AG04449 (cell line): ENCODE results near the gene TSPAN33.

Experiments
- CTCF ChIA-PET: fragments of 350-600 bp; formaldehyde crosslinking; extraction: SDS; loops from one replicate; lab custom pipeline; 2021; ENCODE audit warnings: antibody characterized with exemption; lab: Yijun Ruan, JAX
- POLR2A ChIA-PET: fragments of 400-600, 350-600 bp; formaldehyde crosslinking; extraction: SDS; loops from one replicate; lab custom pipeline; 2020; ENCODE audit warnings: antibody characterized with exemption, inconsistent platforms; lab: Yijun Ruan, JAX
- DNase-seq: peaks from one replicate; pipeline ENCODE4 v3.0.0-alpha.2; 2010; ENCODE audit warnings: low read depth, low spot score
- H3K4me3 ChIP-seq: 2 replicates; pipeline ENCODE4 v1.5.1; 2011; ENCODE audit warnings: low read depth, mild to moderate bottlenecking, control low read depth, low read length
- TF ChIP-seq, protein P1 (sequence below): IDR thresholded peaks from one replicate; pipeline ENCODE4 v1.5.1; 2011; ENCODE audit warnings: mild to moderate bottlenecking, moderate library complexity, low read length, control low read depth, inconsistent platforms; ENCODE audit not compliant: insufficient read depth; ENCODE audit errors: missing control alignments

The TSPAN33 gene

DNA sequence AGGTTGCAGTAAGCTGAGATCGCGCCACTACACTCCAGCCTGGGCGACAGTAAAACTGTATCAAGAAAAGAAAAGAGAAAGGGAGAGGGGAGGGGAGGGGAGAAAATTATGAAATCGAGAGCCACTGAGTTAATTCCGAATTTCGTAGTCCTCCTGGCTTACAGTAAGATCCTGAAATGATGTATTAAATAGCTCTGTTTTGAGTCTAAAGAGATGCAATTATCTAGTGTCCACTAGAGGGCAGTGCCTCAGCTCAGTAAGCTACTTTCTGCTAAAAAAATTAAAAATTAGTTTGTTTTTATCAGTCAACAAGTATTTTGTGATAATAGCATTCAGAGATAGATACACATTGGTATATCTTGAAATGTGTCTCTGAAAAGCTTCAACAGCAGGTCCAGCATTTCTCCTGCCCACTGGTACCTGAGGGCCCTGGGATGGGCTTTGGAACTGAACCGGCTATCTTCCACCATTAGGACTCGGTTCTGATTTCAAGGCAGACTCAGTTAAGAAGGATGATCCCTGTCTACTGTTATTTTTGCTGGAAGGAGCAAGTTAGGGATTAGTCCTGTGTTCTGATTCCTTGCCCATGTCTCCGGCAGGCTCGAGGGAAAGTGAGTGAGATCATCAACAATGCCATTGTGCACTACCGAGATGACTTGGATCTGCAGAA is 19.5 kb downstream of the TSPAN33 start:
- H3K4me3 ChIP-seq: no peak overlapping the region
- peak; percentile 14 for DNase-seq
- CTCF ChIA-PET: interaction anchor here (0.6 to 10.0 kb wide), 50 partner anchors 9 to 482 kb away, joined by 3 to 297 read pairs (median 5); partner anchors contain the start of genes AHCYL2, SMO and TSPAN33
- POLR2A ChIA-PET: interaction anchor here (1.0 kb wide), 1 partner anchor 25 kb away, joined by 3 read pairs; the partner anchor contains the start of gene SMO
- TF ChIP-seq, protein P1, sequence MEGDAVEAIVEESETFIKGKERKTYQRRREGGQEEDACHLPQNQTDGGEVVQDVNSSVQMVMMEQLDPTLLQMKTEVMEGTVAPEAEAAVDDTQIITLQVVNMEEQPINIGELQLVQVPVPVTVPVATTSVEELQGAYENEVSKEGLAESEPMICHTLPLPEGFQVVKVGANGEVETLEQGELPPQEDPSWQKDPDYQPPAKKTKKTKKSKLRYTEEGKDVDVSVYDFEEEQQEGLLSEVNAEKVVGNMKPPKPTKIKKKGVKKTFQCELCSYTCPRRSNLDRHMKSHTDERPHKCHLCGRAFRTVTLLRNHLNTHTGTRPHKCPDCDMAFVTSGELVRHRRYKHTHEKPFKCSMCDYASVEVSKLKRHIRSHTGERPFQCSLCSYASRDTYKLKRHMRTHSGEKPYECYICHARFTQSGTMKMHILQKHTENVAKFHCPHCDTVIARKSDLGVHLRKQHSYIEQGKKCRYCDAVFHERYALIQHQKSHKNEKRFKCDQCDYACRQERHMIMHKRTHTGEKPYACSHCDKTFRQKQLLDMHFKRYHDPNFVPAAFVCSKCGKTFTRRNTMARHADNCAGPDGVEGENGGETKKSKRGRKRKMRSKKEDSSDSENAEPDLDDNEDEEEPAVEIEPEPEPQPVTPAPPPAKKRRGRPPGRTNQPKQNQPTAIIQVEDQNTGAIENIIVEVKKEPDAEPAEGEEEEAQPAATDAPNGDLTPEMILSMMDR: peak; percentile 59

DNA sequence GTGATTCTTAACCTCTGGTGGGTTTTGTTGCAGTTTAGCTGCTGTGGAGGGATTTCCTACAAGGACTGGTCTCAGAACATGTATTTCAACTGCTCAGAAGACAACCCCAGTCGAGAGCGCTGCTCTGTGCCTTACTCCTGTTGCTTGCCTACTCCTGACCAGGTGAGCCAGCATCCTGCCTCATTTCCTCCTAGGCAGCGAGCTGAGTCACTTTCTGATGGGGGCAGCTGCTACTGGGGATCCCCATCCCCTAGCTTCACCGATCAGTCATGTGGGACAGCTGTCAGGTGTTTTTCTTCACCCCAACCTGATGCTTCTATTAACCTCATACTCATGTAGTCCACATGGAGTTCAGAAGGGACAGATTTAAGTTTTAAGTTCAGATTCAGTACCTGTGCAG is 22.2 kb downstream of the TSPAN33 start:
- CTCF ChIA-PET: interaction anchor here (1.5 to 10.0 kb wide), 7 partner anchors 10 to 51 kb away, joined by 3 to 297 read pairs (median 9); partner anchors contain the start of gene SMO

DNA sequence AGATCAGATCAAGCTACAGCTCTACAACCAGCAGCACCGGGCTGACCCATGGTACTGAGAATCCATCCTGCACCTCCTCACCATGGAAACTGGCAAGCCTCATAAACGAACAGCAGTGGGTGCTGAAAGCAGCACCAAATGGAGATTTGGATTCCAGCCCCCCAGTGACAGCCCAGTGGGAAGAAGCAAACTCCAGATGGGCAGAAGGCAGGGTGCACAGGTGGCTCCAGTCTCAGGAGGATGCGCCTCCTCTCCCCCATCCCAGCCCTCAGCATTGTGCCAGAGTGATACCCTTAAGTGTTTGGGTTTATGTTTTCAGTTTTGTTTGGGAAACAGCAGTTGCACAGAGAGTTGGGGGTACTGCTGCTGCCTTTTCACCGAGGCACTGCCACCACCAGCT is 23.3 kb downstream of the TSPAN33 start:
- POLR2A ChIA-PET: no interaction called here
- no peak overlapping the region for H3K4me3 ChIP-seq
- DNase-seq: no peak
- TF ChIP-seq, protein P1: no peak
- CTCF ChIA-PET: interaction anchor here (1.1 to 10.0 kb wide), 9 partner anchors 7 to 79 kb away, joined by 3 to 297 read pairs (median 7); partner anchors contain the start of gene SMO

More for the DNA sequence above, 22.2 kb downstream of the TSPAN33 start:
- no peak for DNase-seq
- no peak overlapping the region for H3K4me3 ChIP-seq
- POLR2A ChIA-PET: no interaction called here
- TF ChIP-seq, protein P1: no peak

DNA sequence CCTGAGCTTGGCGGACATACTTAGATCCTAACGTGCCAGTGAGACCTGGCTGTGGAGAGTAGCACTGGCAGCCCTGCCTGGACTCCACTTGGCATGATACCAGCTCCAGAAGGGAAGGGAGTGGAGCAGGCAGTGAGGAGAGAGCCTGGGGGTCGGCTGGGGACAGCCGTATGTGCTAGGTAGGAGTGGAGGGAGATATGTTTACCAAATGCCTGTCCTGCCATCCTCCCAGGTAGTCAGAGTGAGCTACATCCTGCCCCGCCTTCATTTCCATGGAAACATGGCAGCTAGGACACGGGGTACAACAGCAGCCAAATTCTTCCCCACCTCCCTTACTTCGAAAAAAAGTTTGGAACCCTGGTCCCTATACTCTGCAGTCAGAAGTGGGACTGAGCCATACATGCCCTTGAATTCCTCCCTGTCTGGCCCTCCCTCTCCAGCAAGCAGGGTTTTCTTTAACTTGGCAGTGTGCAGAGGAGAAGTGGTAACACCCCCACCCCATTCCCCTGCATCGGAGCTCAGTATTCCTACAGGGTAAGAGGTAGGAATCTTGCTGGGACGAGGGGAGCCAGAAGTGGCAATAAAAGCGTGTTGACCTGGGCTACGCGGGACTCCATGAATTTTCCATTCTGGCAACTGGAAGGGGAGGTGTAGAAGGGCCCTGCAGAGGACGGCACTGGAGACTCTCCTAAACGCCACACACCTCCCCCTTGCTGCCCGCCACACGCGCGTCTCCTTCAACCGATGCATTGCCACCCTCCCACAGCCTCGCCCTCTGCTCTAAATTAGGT is 23.9 kb downstream of the TSPAN33 start:
- ChIA-PET POLR2A (no interaction called here), CTCF (interaction anchor here (1.1 to 10.0 kb wide), 11 partner anchors 8 to 79 kb away, joined by 3 to 297 read pairs (median 7); partner anchors contain the start of gene SMO)
- no peak for DNase-seq
- TF ChIP-seq, protein P1: no peak
- H3K4me3 ChIP-seq: peak overlapping the region; percentile 55

DNA sequence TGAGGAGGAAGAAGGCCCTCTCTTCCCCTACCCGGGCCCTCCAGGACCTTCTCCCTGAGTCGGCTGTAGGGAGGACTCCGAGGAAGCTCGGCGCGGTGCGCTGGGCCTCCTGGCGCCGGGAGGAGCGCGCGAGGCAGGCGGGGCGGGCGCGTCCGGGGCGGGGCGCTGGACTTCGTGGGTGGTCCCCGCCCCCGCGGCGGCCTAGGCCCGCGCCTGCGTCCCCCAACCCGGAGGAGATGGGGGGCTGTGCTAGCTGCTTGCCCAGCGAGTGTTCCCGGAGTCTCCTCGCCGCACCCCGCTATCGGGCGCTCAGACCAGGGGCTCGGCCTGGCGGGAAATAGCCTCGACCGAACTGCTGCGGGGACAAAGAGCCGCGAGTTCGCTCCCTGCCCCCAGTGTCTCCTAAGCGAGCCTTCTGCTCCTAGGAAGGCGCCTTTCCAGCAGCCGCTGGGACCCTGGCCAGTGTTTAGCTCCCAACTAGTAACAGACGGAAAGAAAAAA is 24.7 kb downstream of the TSPAN33 start:
- TF ChIP-seq, protein P1: no peak
- H3K4me3 ChIP-seq: peak overlapping the region; percentile 55
- ChIA-PET CTCF (interaction anchor here (1.3 to 10.0 kb wide), 7 partner anchors 8 to 80 kb away, joined by 4 to 297 read pairs (median 12); no protein-coding TSS in a partner anchor), POLR2A (no interaction called here)
- no peak for DNase-seq
